Stimulated activated CD4-positive, alpha-beta T cell treated with anti-CD3 and anti-CD28 coated beads, Interleukin-1b, Interleukin-23, amount 100 ng/mL, for 24 hours (primary cell): Measurements from ENCODE around the gene ELOVL3.
"Not testable (repeated sequence)": the region's sequence is repeated elsewhere in the genome, so short reads cannot be mapped to it uniquely, and the experiment has no call there.

Experiments
- DNase-seq, 4 experiments: peaks; one replicate each; pipeline ENCODE4 v3.0.0-alpha.2; 2020; ENCODE audit warnings: low read depth in 4 of 4, low spot score in 1 of 4

The ELOVL3 gene, protein sequence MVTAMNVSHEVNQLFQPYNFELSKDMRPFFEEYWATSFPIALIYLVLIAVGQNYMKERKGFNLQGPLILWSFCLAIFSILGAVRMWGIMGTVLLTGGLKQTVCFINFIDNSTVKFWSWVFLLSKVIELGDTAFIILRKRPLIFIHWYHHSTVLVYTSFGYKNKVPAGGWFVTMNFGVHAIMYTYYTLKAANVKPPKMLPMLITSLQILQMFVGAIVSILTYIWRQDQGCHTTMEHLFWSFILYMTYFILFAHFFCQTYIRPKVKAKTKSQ

DNA sequence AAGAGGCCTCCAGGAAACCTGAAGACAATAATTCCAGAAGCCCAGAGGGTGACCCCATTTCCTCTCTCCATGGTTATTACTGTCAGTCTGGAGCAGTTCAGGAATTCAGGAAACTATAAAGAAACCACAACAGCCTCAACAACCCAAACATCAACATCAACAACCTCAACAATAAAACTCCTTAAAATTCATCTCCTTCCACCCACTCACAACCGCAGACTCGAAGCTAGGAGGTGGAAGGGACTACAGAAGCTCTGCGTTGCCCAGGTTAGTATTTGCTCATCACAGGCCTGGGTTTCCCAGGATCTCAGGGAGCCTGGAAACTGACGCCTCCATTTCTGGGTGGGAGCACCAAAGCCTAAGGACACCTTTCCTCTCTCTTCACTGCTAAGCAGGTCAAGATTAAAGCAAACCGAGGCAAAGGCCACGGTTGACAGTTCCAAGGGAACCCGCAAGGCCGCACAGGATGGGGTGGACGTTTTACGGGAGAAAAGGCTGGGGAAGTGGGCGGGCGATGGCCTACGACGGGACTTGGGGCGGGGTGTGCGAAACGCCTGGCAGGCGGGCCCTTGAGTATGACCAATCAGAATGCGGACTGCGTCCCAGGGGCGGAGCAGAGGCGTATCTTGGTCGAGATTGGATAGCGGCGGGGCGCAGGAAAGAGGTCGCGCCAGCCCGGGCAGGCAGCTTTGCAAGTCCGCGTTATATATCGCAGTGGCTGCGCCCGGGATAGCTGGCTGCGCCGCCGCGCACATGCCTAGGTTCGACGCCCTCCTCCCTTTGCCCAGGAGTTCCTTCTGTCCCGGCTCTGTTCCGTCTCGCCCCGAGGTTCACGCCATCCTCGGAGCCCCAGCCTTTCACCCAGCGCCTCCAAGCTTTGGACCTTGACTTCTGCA lies at the start of gene ELOVL3:
ELOVL3 (plus strand) TSS at position 654 of the 896 bp plus-strand sequence. CDS start 250 bp downstream, outside the sequence.
- DNase-seq = peak in 3 of 4 experiments; percentile 48 to 81 (median 69)

DNA sequence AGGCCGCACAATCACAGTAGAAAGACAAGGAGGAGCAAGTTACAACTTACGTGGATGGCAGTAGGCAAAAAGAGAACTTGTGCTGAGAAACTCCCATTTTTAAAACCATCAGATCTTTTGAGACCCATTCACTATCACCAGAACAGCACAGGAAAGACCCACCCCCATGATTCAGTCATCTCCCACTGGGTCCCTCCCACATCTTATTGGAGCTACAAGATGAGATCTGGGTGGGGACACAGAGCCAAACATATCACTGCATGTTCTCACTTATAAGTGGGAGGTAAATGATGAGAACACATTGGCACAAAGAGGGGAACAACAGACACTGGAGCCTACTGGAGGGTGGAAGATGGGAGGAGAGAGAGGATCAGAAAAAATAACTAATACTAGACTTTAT lies 41.5 kb upstream of the ELOVL3 start:
- DNase-seq = no peak

- no peak for DNase-seq
Observed at GRCh38 chr10:102185272-102185671, 40.8 kb upstream of the ELOVL3 start.

- no peak for DNase-seq
Observed at GRCh38 chr10:102185811-102186527, 40.1 kb upstream of the ELOVL3 start.

DNA sequence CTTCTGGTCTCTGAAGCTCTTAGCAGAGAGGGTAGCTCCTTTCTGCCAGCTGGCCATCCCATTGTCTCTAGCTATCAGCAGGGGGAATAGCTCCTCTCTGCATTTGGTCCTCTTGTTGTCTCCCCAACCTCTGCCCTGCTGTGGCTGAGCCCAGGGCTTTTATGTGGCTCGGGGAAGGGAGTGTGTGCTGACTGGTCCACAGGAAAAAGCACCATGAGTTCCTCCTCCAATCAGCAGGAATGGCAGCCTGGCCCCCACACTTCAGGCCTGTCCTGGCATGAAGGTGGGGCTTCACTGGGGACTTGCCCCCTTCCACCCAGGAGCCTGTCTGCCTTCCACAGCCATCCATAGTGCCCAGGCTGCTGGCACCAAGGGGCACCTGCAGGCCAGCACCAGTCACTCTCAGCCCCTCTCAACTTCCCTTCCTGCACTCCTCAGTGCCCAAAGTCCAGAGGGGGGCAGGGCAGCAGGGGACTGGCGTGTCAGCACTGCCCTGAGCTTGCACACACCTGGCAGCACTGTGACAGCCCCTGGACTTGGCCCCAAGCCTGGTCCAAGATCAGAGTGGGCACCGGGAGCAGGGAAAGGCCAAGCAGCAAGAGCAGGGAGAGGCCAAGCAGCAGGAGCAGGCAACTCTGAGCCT lies 37.7 kb upstream of the ELOVL3 start:
- DNase-seq = no peak

DNA sequence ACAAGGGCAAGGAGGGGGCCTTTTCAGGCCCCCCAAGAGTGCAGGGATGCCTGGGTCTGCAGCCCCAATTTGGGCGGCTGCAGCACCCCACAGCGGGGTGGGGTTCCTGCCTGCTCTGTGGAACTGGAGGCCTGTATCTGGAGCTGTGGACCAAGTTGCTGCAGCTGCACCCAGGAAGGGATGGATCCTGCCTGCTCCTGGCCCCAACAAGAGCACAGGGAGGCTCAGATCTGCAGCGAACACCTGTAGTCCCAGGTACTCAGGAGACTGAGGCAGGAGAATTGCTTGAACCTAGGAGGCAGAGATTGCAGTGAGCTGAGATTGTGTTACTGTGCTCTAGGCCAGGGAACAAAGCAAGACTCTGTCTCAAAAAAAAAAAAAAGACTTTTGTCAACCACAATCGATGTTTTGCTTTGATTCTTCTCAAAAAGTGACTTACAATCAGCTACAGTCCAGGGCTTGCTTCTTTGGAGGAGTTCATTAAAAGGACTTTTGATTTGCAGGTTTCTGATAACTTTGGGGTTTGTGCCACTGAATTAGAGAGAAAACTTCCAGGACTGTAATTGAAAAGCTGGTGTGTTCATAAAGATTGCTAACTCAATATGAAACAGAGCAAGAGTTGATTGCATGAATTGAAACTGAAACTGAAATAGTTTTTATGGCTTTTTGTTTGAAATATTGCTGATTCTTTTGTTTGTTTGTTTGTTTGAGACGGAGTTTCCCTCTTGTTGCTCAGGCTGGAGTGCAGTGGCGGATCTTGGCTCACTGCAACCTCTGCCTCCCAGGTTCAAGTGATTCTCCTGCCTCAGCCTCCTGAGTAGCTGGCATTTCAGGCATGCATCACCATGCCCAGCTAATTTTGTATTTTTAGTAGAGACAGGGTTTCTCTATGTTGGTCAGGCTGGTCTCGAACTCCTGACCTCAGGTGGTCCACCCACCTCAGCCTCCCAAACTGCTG lies 36.9 kb upstream of the ELOVL3 start:
- DNase-seq = not testable (repeated sequence)

DNA sequence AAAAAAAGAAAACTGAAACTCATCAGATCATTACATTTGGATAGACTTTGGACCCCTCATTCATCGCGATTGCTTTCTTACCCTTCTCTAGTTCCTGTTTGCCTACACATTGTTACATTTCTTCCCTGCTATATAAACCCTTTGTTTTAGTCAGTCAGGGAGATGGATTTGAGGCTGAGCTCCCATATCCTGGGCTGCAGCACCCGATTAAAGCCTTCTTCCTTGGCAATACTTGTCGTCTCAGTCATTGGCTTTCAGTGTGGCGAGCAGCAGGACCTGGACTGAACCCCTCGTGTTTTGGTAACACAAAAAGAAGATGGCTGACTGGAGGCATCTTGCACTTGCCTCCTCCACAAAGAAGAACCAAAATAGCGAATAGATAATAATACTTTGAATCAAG lies 34.1 kb upstream of the ELOVL3 start:
- DNase-seq = no peak

DNA sequence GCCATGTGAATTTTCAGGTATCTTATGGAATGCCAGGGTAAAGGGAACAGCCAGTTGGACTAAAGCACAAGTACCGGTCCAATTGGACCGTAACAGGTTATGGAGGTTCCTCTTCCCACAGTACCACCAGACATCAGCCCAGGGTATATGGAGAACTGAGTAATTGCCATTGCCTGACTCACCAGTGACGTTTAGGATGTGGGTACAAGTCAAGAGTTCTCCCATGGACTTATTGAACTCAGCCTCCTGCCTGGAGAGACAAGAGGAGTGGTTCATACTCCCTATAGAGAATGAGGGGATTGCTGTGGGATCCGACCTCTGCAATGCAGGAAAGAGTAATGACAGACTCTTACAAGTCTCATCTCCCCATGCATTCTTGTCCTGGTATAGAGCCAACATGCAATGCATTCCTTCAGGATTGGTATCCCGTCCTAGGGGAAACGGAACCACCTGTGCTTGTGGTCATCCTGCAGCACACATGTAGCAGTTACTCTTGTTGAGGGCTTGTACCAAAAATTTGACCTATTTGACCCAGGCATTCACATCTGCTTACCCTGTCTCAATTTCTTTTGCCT lies 30.7 kb upstream of the ELOVL3 start:
- DNase-seq = no peak

GRCh38 chr10:102196893-102197292 lies 29.2 kb upstream of the ELOVL3 start:
- no peak for DNase-seq

GRCh38 chr10:102198027-102198426 lies 28.1 kb upstream of the ELOVL3 start:
- DNase-seq = no peak

DNA sequence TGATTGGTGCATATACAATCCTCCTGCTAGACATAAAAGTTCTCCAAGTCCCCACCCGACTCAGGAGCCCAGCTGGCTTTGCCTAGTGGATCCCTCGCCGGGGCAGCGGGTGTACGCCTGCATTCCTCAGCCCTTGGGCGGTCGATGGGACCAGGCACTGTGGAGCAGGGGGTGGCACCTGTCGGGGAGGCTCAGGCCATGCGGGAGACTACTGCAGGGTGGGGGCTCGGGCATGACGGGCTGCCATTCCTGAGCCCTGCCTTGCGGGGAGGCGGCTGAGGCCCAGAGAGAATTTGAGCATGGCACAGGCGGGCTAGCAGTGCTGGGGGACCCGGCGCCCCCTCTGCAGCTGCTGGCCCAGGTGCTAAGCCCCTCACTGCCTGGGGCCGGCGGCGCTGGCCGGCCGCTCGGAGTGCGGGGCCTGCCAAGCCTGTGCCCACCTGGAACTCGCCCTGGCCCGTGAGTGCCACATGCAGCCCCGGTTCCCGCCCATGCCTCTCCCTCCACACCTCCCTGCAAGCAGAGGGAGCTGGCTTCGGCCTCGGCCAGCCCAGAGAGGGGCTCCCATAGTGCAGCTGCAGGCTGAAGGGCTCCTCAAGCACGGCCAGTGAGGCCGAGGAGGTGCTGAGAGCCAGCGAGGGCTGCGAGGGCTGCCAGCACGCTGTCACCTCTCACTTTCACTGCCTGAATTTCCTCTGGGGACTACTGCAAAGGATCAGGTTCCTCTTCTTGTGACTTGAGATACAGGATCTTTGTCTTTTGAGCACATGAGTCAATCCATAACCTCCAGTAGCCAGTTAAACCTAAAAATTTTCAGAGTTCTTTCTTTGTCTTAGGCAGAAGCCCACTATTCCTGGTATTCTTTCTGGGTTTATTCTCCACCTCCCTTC lies 25.1 kb upstream of the ELOVL3 start:
- DNase-seq = no peak

- DNase-seq = no peak
Observed at GRCh38 chr10:102202386-102202785, 23.7 kb upstream of the ELOVL3 start.

DNA sequence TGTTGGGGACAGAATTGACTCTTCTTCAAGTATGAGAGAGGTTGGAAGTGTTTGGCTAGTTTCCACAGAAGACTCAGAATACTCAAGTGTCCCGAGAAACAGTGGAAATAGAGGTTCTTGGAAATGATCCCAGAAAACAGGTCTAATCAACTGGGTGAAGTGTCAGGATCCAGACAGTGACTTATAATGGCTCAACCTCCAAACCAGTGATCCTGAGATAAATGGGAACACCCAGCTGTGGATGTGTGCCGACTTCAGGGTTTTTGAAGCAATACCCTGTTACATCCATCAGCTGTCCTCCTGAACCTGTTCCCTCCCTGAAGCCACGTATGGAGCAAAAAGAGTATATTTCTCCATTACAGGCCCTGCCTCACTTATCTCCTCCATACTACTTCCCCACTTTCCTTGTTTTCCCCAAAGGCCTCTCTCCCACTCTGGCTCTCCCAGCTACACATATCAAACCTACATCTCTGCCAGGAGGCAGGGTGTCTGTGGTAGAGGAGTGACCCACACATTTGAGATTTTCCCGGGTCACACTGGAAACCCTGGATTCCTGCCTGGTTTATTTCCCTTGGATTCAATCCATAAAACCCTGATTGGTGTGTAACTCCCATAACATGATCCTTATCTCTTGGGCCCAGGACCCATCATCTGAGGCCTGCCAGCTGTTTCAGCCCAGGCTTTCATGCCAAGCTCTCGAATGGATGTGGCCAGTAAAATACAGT lies 17.6 kb upstream of the ELOVL3 start:
- DNase-seq = no peak

GRCh38 chr10:102211615-102212299 lies 14.3 kb upstream of the ELOVL3 start:
- DNase-seq = no peak

GRCh38 chr10:102213599-102213998 lies 12.5 kb upstream of the ELOVL3 start:
- not testable (repeated sequence) for DNase-seq

DNA sequence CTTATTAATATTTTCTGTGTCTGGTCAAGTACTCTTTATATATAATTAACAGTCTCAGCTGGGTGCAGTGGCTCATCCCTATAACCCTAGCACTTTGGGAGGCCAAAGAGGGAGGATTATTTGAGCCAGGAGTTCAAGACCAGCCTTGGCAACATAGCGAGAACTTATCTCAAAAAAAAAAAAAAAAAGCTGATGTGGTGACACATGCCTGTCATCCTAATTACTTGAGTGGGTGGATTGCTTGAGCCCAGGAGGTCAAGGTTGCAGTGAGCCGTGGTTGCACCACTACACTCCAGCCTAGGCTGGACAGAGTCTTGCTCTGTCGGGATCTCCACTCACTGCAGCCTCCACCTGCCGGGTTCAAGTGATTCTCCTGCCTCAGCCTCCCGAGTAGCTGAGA lies 6.7 kb upstream of the ELOVL3 start:
- DNase-seq = no peak

DNA sequence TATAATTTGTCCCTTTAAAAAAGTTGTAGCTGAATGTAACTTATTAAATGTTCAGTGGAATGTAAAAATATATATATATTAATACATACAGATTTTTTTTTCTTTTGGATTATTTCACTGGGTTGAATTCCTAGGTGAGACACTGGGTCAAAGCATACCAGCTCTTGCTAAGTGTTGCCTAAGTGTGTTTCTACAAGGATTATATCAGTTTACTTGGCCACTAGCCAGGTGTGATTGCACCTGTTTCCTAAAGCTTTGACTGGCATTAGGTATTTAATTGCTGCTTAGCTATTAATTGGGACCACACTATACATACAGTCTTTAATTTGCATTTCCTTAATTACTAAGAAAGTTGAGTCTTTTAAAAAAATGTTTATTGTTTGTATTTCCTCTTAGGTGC lies 5.5 kb upstream of the ELOVL3 start:
- DNase-seq = no peak
